H54 (cell line): ENCODE data around the gene CEP112.

Experiments
- DNase-seq: peaks from one replicate; pipeline ENCODE4 v3.0.0; 2011; ENCODE audit warnings: low spot score, mixed read lengths; ENCODE audit not compliant: insufficient read length
- FAIRE-seq: peaks from 3 replicates; lab custom pipeline; 2011; peaks lifted over from hg19 to GRCh38; lab: Jason Lieb, UNC
- POLR2A ChIP-seq: IDR thresholded peaks from 2 replicates; pipeline ENCODE4 v1.6.1; 2011; ENCODE audit warnings: low read depth, mild to moderate bottlenecking, low read length

The CEP112 gene

DNA sequence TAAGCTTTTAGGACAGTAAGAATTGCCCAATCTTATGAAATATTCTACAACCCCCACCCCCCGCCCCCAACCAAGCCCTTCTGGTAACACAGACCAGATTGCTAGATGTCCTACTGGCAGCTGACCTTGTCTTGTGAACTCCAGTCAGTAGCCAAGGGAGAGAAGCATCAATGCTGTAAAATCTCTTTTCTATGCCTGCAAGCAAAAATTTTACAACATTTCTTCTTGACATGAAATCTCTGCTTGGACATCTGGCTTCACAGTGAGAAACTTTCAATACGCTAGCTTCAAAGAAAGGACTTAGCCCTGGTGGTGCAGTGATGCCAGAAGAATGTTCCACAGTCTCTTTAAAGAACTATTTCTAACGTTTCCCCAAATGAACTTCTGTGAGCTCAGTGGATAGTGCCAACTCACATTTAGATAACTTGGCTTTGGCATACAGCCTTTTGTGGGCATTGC, 461.2 kb downstream of the CEP112 start:
- no peak for DNase-seq
- TF ChIP-seq POLR2A: no peak
- FAIRE-seq: no peak

DNA sequence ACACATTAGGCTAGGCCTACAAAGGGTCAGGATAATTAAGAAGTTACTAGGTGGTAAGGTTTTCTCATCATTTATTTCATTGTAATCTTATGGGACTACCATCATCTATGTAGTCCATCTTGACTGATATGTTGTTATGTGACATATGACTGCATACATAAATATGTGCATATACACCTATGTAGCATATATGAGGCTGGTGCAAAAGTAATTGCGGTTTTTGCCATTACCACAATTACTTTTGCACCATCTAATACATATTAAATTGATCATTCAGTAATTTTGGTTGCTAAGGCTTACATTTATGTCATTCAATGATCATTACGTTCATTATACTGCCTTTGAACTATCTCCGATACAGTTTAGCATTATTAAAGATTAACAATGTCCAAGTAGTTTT, 462.7 kb downstream of the CEP112 start:
- TF ChIP-seq POLR2A: no peak
- FAIRE-seq: no peak
- DNase-seq: no peak

DNA sequence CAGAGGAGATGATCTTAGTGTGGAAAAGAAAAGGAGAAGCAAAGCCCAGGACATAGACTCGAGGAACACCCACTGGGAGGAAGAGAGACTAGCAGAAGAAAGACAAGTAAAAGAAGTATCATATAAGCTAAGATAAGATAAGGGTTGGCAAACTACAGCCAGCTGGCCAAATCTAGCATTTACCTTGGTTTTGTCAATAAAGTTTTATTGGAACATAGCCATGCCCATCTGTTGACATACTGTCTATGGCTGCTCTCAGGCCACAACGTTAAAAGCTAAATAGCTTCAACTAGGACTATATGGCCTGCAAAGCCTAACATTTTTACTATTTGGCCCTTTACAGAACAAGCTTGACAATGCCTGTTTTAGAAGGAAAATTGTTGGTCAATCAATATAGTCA, 464.1 kb downstream of the CEP112 start:
- no peak for FAIRE-seq
- no peak for TF ChIP-seq POLR2A
- no peak for DNase-seq

DNA sequence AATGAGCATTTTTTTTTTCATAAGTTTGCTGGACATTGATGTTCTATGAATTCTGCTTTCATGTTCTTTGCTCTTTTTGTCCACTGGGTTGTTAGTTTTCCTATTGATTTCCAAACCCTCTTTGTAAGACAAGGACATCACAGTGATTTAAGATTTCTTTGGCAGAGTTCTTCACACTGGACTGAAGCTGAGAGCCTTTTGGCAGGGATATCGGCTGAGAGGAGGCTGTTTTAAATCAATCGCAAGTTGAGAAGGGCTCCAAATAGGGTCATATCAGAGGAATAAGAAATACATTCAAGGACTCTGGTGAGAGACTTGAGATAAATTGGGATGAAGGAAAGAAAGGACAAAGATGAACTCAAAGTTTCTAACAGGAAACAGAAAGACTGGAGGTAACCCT, 464.7 kb downstream of the CEP112 start:
- FAIRE-seq: no peak
- DNase-seq: no peak
- no peak for TF ChIP-seq POLR2A

DNA sequence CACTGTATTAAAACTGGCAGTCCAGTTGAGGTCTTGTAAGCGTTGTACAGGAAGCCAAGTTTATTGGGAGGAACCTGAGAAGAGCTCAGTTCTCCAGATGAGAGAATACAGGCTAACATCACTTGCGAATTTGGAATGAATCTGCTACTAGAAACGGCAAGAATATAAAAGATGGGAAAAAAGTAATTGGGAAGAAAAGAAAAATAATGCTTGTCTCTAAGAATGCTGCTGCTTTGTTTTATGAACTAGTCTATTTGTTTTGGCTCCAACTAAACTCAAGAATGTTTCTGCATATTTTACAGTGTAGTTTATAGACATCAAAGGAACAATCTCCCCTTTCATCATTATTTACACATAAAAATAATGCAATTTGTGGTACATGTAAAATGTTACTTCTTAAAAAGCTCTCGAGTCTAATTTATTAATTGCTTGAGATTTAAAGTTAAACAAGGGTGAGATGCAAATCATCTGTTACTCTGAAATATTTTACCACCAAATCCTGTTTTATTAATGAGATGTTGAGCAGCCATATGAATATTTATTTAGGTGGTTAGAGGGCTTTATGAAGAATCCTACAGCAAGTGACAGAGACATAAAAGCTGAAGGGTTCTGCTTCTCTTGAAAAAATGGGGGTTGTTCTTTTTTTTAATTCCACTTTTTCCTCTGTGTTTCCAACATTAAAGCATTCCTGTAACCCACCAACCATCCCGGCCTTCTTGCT, 468.3 kb downstream of the CEP112 start:
- no peak for DNase-seq
- FAIRE-seq: no peak
- TF ChIP-seq POLR2A: no peak

DNA sequence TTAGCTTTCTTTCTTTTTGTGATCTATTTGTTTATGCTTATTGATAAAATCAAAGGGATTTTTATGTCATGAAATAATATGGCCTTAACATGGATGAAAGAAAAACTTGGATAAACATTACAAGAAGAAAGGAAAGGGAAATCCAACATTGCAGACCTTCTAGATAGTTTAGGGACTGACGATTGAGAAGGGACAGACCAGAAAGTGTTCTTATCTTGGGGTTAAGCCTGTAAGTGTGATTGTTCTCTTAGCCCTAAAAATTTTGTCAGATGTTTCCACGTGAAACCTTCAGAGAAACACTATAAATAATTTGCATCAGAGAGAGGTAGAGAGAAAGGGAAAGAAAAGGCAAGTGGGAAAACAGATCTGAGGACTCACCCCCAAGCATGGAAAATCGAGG, 473.3 kb downstream of the CEP112 start:
- no peak for FAIRE-seq
- DNase-seq: no peak
- no peak for TF ChIP-seq POLR2A

DNA sequence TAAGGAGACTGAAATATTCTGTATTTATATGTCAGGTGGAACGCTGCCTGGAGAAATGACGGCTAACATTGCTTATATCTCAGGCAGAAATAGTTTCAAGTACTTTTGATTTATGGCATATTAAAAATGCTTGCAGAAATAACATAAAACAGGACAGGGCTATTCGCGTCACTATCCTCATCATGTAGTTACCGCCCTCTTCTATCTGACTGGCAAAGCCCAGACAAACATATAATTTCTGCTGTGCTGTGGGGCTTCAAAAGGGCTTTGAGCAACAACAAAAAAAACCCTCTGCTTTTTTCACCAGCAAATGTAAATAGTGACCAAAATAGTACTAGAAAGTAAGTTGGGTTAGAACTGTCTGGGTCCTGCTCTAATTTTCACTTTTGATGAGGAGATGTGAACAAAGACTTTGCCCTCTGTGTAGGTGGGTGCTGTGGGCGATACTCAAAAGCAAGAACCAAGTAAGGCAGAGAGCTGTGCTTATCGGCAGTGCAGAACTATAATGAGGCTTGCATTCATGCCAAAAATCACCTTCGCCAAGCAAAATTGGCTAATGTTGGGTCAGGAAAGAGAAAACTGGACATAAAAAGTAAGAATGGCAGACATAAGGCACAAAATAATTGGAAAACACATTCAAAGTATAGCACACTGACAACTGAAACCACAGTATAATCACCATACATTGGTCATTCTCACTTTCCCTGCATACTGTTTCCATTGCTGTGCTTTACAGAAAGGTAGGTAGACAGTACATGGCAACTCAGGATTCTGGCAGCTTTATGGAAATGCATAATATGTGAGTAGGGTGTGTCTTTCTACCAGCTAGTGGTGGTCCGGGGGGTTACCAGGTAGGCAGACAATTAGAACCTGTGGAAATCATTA, 479.3 kb downstream of the CEP112 start:
- TF ChIP-seq POLR2A: no peak
- DNase-seq: no peak

DNA sequence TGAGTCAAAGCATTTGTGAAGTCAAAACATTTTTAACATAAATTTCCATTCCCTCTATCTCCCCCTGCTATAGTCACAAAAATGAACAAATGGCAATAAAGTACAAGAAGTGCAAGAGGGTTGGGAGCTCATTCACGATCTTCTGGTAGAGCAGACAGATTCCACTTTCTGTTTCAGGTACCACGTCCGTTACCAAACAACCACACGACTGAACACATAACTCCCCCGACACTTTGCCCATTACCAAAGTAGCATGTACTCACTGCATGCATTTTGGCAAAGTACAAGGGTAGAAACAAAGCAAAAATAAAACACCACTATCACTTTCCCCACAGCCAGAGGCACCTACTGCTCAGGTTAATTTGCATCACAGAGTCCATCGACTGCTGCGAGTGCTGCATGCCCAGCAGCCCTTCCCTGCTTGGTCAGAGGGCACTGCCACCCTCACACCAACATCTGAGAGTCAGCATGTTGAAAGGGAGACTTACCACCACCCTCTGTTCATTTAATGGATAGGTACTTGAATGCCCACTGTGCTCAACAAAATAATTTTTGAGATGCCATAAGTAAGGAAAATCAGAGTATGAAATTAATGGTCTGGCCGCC, 480.2 kb downstream of the CEP112 start:
- DNase-seq (no peak), FAIRE-seq (no peak)
- TF ChIP-seq POLR2A: no peak

More for the DNA sequence above, 479.3 kb downstream of the CEP112 start:
- FAIRE-seq: no peak

DNA sequence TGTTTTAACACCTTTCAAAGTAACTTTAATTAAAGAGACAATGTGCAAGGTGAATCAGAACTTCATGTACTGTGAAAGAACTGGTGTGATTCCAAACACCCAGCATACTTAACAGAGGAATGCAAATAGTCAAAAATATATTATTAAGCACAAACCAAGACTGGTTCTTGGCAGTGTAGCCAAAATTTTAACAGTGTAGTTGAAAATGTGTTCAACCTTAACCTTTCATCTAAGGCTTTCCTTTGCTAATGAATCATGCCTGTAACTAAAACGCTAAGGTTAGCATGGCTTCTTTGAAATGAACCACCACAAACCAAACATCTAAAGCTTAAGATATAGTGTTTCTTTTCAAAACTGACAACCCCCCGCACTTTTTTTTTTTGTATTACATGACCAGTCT, 484.2 kb downstream of the CEP112 start:
- FAIRE-seq: no peak
- no peak for TF ChIP-seq POLR2A
- DNase-seq: no peak

DNA sequence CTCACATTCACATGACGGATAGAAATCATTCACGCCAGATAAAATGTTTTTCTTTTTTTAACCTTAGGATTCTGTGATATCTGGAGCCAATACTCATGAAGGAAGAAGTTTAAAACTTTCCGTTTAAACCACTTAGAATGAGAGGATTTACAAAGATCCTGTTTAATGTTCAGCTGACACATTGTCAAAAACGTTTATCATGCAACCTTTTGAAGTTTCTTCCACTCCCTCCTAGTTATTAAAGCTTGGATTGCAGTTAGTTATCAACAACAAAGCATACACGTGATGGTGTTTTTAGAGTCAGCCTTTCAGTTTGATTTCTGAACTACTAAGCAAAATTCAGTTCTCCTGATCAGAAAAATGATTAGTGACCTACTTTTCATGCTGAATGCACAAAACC, 487.2 kb downstream of the CEP112 start:
- no peak for FAIRE-seq
- no peak for DNase-seq
- no peak for TF ChIP-seq POLR2A

DNA sequence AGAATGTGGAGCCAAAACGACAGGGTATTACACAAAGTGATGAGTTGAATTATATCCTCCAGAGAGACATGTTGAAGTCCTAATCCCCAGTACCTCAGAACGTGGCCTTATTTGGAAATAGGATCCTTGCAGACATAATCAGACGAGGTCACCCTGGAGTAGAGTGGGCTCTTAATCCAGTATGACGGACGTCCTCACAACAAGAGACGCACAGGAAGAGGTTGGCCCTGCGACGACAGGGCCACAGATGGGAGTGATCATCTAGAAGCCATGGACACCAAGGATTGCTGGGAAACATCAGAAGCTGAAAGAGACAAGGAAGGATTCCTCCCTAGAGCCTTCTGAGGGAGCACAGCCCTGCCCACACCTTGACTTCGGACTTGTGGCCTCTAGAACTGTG, 488.0 kb downstream of the CEP112 start:
- DNase-seq: no peak
- TF ChIP-seq POLR2A: no peak
- no peak for FAIRE-seq

DNA sequence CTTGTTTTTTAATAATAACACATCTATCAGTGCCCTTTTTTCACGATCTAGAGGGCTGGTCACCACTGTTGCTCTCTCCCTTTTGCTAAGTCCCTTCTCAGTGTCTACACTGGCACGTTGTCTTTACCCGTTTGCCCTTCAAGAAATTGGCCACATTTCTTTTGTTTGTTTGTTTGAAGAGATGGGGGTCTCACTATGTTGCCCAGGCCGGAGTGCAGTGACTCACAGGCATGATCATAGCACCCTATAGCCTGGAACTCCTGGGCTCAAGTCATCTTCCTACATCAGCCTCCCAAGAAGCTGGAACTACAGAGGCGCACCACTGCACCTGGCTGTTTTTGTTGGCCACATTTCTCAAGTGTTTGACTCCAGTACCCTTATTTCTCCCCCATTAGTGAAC, 492.5 kb downstream of the CEP112 start:
- TF ChIP-seq POLR2A: no peak
- FAIRE-seq (no peak), DNase-seq (no peak)

DNA sequence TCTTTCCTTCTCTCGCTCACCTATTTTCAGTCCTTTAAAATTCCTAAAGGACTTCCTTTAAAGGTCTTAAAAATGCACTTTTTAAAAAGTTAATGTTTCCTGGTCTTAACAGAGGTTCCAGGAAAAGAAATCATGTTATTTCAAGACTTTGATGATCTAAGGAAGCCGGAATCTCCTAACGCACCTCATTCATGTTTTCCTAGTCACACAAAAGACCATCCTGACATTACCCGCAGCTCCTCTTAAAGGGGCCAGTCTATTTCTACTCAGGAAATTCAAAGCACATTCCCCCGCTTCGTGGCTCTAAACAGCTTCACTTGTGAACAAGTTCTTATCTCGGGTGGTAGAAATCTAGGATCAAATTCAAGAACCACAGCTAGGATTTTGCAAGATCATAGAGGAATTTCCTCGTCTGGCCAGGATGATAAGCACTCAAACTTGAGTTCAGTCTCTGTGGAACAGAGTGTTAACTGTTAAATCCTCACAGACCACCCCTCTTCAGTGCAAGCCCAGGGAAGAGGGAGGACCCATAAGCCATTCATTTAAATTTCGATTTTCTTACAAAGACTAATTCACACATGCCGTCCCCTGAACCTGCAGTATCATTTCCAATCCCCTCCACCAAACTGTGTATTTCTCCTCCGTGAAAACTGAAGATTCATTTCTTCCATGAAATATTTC, 493.4 kb downstream of the CEP112 start:
- TF ChIP-seq POLR2A: no peak
- no peak for FAIRE-seq

More for the DNA sequence above, 493.4 kb downstream of the CEP112 start:
- peak; percentile 15 for DNase-seq
